Activated CD4-positive, alpha-beta memory T cell treated with anti-CD3 and anti-CD28 coated beads, Interleukin-2, amount 10 ng/mL, durations not matched to agents 7 days and 5 days (primary cell): ENCODE results near the gene GNG14. TPM values are rescaled to one million over a fixed set of nuclear protein-coding genes. Genes with fewer than 3 reads are reported as not detected.
A peak's percentile ranks its signal among the peaks of the same experiment; 100 is the strongest.

ENCODE experiments used
- CTCF ChIA-PET: fragments of 350-600 bp; sonication (Branson Sonifier 250); formaldehyde crosslinking; loops from one replicate; lab custom pipeline; 2021; ENCODE audit warnings: antibody characterized with exemption, inconsistent platforms; lab: Charles Lee
- POLR2A ChIA-PET: fragments of 350-600 bp; sonication (Branson Sonifier 250); formaldehyde crosslinking; loops from one replicate; lab custom pipeline; 2021; ENCODE audit warnings: antibody characterized with exemption; lab: Charles Lee
- DNase-seq: peaks from one replicate; pipeline ENCODE4 v3.0.0-alpha.2; 2020
- H3K27ac Mint-ChIP-seq: one replicate; pipeline ENCODE4 v1.8.0; 2021; ENCODE audit warnings: mild to moderate bottlenecking, mixed read lengths
- H3K27me3 Mint-ChIP-seq: one replicate; pipeline ENCODE4 v1.8.0; 2021; ENCODE audit warnings: mixed read lengths
- H3K36me3 Mint-ChIP-seq: one replicate; pipeline ENCODE4 v1.8.0; 2021; ENCODE audit warnings: low read depth, mixed read lengths
- H3K4me1 Mint-ChIP-seq: one replicate; pipeline ENCODE4 v1.8.0; 2021; ENCODE audit warnings: mixed read lengths
- H3K4me3 Mint-ChIP-seq: one replicate; pipeline ENCODE4 v1.8.0; 2021; ENCODE audit warnings: mild to moderate bottlenecking, mixed read lengths
- H3K9me3 Mint-ChIP-seq: one replicate; pipeline ENCODE4 v1.8.0; 2021; ENCODE audit warnings: mixed read lengths
- total RNA-seq, 2 experiments: library from RNA; stranded (reverse); gene quantifications; one replicate each; pipeline ENCODE4 v1.2.3, GENCODE V29; 2021

The GNG14 gene
- total RNA-seq, 2 experiments from 2014 or later = not detected

DNA sequence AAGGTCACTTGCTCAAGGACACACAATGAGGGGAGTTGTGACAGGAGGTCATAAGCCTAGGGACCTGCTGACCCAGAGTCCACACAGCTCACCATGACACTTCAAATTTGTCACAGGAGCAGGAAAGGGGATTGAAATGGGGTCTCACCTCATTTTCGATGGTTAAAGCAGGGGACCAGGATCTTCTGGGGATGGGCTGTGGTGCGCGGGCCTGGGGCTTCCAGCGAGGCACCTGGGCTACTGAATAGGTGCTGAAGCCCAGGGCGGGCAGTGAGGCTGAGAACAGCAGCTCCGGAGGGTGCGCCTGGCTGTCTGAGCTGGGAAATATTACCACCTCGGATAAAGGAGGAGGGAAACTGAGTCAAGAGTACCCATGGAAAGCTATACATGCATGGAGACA is 32.3 kb upstream of the GNG14 start:
- H3K9me3 Mint-ChIP-seq = no peaks in the 10 kb centered on the region
- ChIA-PET POLR2A (no interaction called here), CTCF (interaction anchor here (0.5 kb wide), 1 partner anchor 15 kb away, joined by 3 read pairs; no protein-coding TSS in a partner anchor)
- peaks cover 58% of the 10 kb centered on the region for H3K36me3 Mint-ChIP-seq
- H3K27me3 Mint-ChIP-seq = no peaks in the 10 kb centered on the region
- H3K4me3 Mint-ChIP-seq = no peak overlapping the region
- peaks cover 2% of the 10 kb centered on the region for H3K4me1 Mint-ChIP-seq
- DNase-seq = no peak
- H3K27ac Mint-ChIP-seq = no peak overlapping the region

DNA sequence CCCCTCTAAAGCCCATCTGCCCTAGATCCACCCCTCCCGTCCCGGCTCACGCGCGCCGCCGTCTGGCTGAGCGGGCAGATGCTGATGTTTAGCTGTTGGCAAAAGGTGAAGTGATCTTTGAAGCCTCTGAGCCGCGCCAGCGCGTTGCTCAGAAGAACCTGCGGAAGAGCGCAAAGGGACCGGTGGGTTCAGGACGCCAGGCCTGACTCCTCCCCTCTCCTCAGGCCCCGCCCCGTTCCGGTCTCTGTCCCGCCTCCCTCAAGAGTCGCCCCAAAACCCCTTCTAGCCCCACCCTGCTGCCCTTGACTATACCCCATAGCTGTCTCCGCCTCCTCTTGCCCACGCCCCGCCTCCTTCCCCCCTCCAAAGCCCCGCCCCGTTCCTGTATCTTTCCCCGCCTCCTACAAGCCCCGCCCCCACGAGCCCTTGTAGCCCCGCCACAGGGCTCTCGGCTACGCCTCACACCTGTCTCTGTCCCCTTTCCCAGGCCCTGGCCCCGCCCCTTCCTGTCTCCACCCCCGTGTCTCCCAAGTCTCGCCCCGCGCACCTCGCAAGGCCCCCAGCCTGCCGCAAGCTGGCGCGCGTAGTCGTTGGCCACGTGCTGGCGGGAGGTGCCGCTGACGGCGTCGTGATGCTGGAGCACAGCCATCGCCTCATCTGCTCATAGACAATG is 30.8 kb upstream of the GNG14 start:
- POLR2A ChIA-PET = no interaction called here
- DNase-seq = no peak

DNA sequence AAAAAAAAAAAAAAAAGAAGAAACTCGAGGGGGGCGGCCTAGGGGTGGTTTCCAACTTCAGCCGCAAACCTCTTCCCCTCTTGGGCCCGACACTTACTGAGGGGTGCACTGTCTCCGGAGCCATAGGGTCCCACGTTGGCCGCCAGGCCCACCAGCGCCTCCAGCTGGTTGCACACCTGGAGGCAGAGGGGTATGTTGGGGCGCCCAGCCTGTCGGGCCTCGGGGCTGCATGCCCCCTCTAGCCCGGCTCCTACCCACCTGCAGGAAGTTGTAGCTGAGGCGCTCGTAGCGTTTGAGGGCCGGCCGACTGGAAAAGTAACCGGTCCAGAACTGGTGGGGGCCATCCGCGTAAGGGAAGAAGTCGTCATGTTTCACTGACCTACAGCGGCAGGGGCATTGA is 29.8 kb upstream of the GNG14 start:
- peaks cover 2% of the 10 kb centered on the region for H3K4me1 Mint-ChIP-seq
- H3K9me3 Mint-ChIP-seq = no peaks in the 10 kb centered on the region
- ChIA-PET CTCF (interaction anchor here (0.6 to 1.4 kb wide), 4 partner anchors 18 to 90 kb away, joined by 3 read pairs; no protein-coding TSS in a partner anchor), POLR2A (interaction anchor here (1.0 kb wide), 1 partner anchor 11 kb away, joined by 4 read pairs; a partner anchor contains a TSS)
- peaks cover 55% of the 10 kb centered on the region for H3K36me3 Mint-ChIP-seq
- H3K4me3 Mint-ChIP-seq = no peak overlapping the region
- no peaks in the 10 kb centered on the region for H3K27me3 Mint-ChIP-seq
- no peak overlapping the region for H3K27ac Mint-ChIP-seq
- no peak for DNase-seq

More for the DNA sequence above, 30.8 kb upstream of the GNG14 start:
- Mint-ChIP-seq H3K9me3 (no peaks in the 10 kb centered on the region), H3K4me3 (no peak overlapping the region), H3K27ac (no peak overlapping the region), H3K4me1 (peaks cover 2% of the 10 kb centered on the region), H3K27me3 (no peaks in the 10 kb centered on the region), H3K36me3 (peaks cover 54% of the 10 kb centered on the region)
- CTCF ChIA-PET = interaction anchor here (0.6 to 0.9 kb wide), 2 partner anchors 17 to 89 kb away, joined by 3 read pairs; no protein-coding TSS in a partner anchor

DNA sequence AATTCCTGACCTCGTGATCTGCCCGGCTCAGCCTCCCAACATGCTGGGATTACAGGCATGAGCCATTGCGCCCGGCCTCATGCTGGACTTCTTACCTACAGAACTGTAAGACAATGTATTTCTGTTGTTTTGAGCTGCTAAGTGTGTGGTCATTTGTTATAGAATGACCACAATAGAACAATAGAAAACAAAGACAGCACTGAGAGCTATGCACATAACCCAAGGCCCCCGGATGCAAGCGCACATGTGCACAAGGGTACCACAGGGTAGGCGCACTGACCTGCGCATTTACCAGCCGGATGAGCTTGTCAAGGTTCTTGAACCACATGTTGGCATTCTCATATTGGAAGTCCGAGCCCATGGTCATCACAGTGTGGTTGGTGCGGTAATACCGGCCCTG is 26.8 kb upstream of the GNG14 start:
- CTCF ChIA-PET = interaction anchor here (0.8 to 1.3 kb wide), 2 partner anchors 11 to 166 kb away, joined by 3 to 4 read pairs; no protein-coding TSS in a partner anchor
- POLR2A ChIA-PET = interaction anchor here (1.5 kb wide), 1 partner anchor 47 kb away, joined by 4 read pairs; no protein-coding TSS in a partner anchor
- H3K9me3 Mint-ChIP-seq = no peaks in the 10 kb centered on the region
- H3K4me1 Mint-ChIP-seq = peaks cover 24% of the 10 kb centered on the region
- no peak overlapping the region for H3K27ac Mint-ChIP-seq
- peaks cover 63% of the 10 kb centered on the region for H3K36me3 Mint-ChIP-seq
- no peak for DNase-seq
- no peak overlapping the region for H3K4me3 Mint-ChIP-seq
- no peaks in the 10 kb centered on the region for H3K27me3 Mint-ChIP-seq

DNA sequence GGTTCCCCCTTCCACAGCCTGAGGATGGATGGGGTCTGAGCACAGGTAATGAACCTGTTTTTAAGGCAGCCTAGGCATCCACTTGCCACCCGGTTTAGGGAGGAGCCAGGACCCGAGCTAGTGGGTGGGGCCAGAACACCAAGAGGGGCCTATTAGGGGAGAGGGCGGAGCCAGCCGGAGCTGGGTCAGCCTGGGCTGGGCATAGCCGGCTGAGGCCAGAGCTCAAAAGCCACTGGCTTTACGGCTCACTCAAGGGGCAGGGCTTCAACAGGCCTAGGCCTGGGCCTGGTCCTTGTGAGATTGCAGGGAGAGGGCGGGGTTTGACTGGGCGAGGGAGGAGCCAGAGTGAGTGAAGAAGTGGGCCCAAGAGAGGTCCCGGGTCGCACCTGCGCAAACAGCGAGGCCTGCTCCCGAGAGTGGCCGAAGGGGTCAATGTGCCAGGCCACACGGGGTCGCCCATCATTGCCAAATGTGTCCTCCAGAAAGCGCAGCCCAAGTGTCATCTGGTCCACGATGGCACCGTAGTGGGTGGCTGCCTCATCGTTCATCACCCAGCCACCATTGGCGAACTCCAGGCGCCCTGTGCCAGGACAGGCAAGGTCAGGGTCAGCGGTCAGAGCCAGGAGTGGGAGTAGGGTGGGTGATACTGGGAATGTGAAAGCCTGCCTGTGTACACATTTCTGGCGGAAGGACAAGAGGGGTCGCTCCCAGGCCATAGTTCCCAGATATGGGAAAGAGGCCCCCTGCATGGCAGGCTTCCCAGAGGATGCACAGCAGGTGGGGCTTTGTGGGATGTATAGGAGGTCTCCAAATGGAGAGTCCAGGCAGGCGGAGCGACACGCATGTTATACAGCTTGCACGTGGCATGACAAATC is 23.2 kb upstream of the GNG14 start:
- H3K36me3 Mint-ChIP-seq = peaks cover 51% of the 10 kb centered on the region
- POLR2A ChIA-PET = interaction anchor here (1.0 to 5.4 kb wide), 4 partner anchors 13 to 54 kb away, joined by 3 to 37 read pairs (median 10); partner anchors contain the start of genes DHPS, ZNF490 and ZNF791

DNA sequence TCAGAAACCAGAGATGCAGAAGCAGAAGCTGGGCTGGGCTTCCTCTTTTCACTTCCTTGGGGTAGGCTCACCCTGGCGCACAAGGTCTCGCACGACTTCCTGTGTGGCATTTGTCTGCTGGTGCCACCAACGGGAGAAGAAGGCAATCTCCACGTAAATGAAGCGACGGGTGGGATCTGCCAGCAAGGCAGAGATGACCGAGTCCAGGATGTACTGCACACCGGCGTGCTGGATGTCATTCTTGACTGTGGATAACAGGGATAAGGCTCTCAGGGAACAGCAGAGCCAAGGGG is 22.6 kb upstream of the GNG14 start:
- peak; percentile 73 for DNase-seq
- ChIA-PET CTCF (interaction anchor here (1.4 to 1.9 kb wide), 3 partner anchors 13 to 101 kb away, joined by 4 to 5 read pairs (median 5); no protein-coding TSS in a partner anchor), POLR2A (interaction anchor here (1.0 to 5.4 kb wide), 7 partner anchors 14 to 128 kb away, joined by 3 to 37 read pairs (median 6); partner anchors contain the start of genes DHPS, ZNF490 and ZNF791)
- H3K27me3 Mint-ChIP-seq = no peaks in the 10 kb centered on the region
- H3K36me3 Mint-ChIP-seq = peaks cover 46% of the 10 kb centered on the region
- no peaks in the 10 kb centered on the region for H3K9me3 Mint-ChIP-seq
- H3K27ac Mint-ChIP-seq = peak overlapping the region; percentile 85
- peaks cover 57% of the 10 kb centered on the region for H3K4me1 Mint-ChIP-seq
- H3K4me3 Mint-ChIP-seq = peak overlapping the region; percentile 92

More for the DNA sequence above, 23.2 kb upstream of the GNG14 start:
- no peaks in the 10 kb centered on the region for H3K27me3 Mint-ChIP-seq
- no peak for DNase-seq
- CTCF ChIA-PET = interaction anchor here (1.4 to 1.9 kb wide), 3 partner anchors 13 to 101 kb away, joined by 4 to 5 read pairs (median 5); no protein-coding TSS in a partner anchor
- peak overlapping the region; percentile 85 for H3K27ac Mint-ChIP-seq
- peaks cover 55% of the 10 kb centered on the region for H3K4me1 Mint-ChIP-seq
- peak overlapping the region; percentile 92 for H3K4me3 Mint-ChIP-seq
- H3K9me3 Mint-ChIP-seq = no peaks in the 10 kb centered on the region

DNA sequence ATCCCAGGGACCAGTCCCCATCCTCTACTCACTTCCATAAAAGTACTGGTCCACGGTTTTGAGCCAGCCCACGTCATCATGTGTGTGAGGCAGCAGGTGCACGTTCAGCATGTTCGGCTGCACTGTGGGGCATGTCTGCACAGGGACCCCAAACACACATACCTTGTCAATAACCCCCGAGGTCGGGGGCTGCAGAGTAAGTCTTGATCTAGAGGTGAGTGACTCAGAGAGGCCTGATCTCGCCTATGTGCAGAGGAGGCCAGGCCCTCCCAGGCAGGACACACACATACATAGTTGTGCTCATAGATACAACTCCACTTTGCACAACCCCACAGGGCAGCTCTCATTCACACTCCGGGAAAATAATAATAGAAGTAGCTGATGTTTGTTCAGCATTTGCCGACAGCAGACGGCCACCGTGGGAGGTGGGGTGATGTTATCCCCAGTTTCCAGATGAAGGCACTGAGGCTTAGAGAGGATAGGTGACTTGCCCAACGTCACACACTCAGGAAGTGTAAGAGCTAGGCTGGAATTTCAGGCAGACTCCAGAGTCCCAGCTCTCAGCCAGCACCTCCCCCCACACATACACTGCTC is 22.0 kb upstream of the GNG14 start:
- Mint-ChIP-seq H3K27me3 (no peaks in the 10 kb centered on the region), H3K36me3 (peaks cover 43% of the 10 kb centered on the region), H3K4me3 (peak overlapping the region; percentile 92), H3K9me3 (no peaks in the 10 kb centered on the region), H3K4me1 (peaks cover 61% of the 10 kb centered on the region), H3K27ac (peak overlapping the region; percentile 85)
- POLR2A ChIA-PET = interaction anchor here (0.7 to 5.4 kb wide), 10 partner anchors 14 to 332 kb away, joined by 3 to 37 read pairs (median 4); partner anchors contain the start of genes DHPS, JUNB, ZNF490 and ZNF563
- DNase-seq = peak; percentile 32
- CTCF ChIA-PET = interaction anchor here (1.3 to 1.9 kb wide), 4 partner anchors 12 to 102 kb away, joined by 4 to 5 read pairs (median 4); partner anchors contain the start of genes ZNF490 and ZNF791

DNA sequence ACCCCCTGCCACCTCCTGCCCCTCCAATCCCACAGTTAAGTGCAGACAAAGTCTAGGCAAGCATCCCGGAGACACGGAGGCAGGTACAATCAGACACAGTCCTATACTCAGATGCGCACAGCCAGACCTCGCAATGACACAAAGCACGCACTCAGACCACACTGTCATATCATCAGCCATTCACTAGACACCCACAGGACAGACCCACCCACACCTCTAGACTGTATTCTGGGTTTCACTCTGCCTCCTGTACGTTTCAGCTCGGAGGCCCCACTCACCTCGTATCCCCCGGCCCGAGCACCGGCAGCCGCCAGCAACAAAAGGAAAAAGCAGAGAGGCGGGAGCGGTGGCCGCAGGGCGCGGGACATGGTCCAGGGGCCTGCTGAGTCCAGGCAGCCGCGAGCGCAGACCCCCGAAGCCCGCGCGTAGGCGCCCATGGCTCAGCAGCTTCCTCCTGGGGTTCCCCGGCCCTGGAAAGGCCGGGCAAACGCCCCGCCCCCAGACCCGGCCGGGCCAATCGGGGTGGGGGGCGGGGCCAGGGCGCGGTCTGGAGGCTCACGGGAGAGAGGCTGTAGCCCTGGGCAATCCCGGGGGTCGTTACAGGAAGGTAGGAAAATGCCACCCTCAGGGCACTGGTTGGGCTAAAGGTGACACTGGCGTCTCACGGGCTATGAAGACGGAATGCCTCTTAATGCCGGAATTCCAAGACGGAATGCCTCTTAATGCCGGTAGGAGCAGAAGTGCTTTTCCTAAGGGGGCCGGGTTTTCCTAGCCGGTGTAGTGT is 21.3 kb upstream of the GNG14 start, which contains the start of the genes MAN2B1 and WDR83:
Gene MAN2B1 (minus strand): TSS at position 478 of the 784 bp plus-strand sequence. CDS start 41 bp downstream, at position 437.
Gene WDR83 (plus strand): TSS at position 543 of the 784 bp plus-strand sequence. CDS start 2,984 bp downstream, outside the sequence.
- Mint-ChIP-seq H3K4me1 (peaks cover 64% of the 10 kb centered on the region), H3K4me3 (peak within 1 kb of the TSS; percentile 92), H3K27me3 (no peaks in the 10 kb centered on the region), H3K36me3 (peaks cover 36% of the 10 kb centered on the region), H3K9me3 (no peaks in the 10 kb centered on the region), H3K27ac (peak within 1 kb of the TSS; percentile 97)
- CTCF ChIA-PET = interaction anchor here (1.3 to 1.9 kb wide), 4 partner anchors 11 to 103 kb away, joined by 4 to 5 read pairs (median 4); partner anchors contain the start of genes ZNF490 and ZNF791
- DNase-seq = peak; percentile 80
- POLR2A ChIA-PET = interaction anchor here (0.7 to 5.4 kb wide), 10 partner anchors 15 to 333 kb away, joined by 3 to 37 read pairs (median 4); partner anchors contain the start of genes DHPS, JUNB, ZNF490 and ZNF563

DNA sequence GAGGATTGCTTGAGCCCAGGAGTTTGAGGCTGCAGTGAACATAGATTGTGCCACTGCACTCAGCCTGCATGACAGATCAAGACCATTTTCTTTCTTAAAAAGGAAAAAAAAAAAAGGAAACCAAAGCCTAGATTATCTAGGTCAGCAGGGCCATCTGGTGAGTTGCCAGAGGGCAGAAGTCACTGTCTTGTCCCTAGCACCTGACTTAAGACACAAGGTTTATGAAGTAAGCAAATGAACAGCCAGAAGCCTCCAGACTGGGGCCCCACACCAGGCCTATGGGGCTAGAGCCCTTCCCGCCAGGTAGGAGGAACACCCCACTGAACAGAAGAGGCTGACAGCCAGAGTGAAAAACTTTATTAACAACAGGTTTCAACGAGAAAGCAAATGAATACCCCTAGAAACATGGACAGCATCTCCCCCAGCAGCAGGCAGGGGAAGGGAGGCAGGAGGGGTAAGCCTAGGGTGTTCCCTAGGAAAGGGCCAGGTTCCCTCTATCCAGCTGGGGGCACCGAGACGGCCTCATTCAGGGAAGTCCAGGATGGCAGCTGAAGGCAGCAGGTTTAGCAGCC is 20.0 kb upstream of the GNG14 start:
- peaks cover 68% of the 10 kb centered on the region for H3K4me1 Mint-ChIP-seq
- DNase-seq = no peak
- no peaks in the 10 kb centered on the region for H3K9me3 Mint-ChIP-seq
- peak overlapping the region; percentile 89 for H3K4me3 Mint-ChIP-seq
- peak overlapping the region; percentile 97 for H3K27ac Mint-ChIP-seq
- POLR2A ChIA-PET = interaction anchor here (0.9 to 5.4 kb wide), 2 partner anchors 54 to 334 kb away, joined by 3 to 37 read pairs; partner anchors contain the start of gene ZNF563
- H3K36me3 Mint-ChIP-seq = peaks cover 43% of the 10 kb centered on the region
- CTCF ChIA-PET = interaction anchor here (1.1 to 7.0 kb wide), 4 partner anchors 28 to 104 kb away, joined by 4 to 44 read pairs (median 4); partner anchors contain the start of genes ZNF490 and ZNF791
- no peaks in the 10 kb centered on the region for H3K27me3 Mint-ChIP-seq

DNA sequence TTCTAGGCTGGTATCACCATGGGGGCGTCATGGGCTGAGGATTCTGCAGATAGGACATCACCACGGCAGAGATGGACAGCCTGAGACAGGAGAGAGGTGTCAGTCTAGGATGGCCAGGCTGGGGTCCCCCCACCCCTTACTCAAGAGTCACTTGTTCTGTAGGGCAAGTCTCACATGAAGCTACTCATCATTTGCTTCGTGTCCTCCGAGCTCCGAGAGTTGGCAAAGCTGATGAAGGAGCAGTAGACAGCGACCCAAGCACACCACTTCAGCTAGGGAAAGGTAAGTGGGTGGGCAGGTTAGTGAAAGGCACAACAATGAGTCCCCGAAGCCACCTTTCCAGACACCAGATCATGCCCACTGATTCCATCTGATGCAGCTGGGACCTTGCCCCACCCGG is 19.5 kb upstream of the GNG14 start:
- Mint-ChIP-seq H3K4me3 (peak overlapping the region; percentile 89), H3K4me1 (peaks cover 67% of the 10 kb centered on the region), H3K9me3 (no peaks in the 10 kb centered on the region), H3K27me3 (no peaks in the 10 kb centered on the region), H3K36me3 (peaks cover 38% of the 10 kb centered on the region), H3K27ac (peak overlapping the region; percentile 97)
- ChIA-PET CTCF (interaction anchor here (0.6 to 7.0 kb wide), 7 partner anchors 10 to 147 kb away, joined by 4 to 44 read pairs (median 5); partner anchors contain the start of genes ZNF490 and ZNF791), POLR2A (interaction anchor here (0.9 to 5.4 kb wide), 7 partner anchors 12 to 335 kb away, joined by 3 to 37 read pairs (median 6); partner anchors contain the start of genes DHPS, TNPO2, ZNF490 and ZNF563)
- DNase-seq = no peak
